Muscle of leg (tissue), 11 donors: ENCODE measurements around the gene CCDC63. TPM values are rescaled to one million over a fixed set of nuclear protein-coding genes. Genes with fewer than 3 reads are reported as not detected.

ENCODE experiments used
- DNase-seq: peaks from one replicate; pipeline ENCODE4 v3.0.0; 2013
- H3K27ac ChIP-seq: one replicate; pipeline ENCODE4 v1.5.1; 2013; ENCODE audit warnings: mild to moderate bottlenecking, low read length, control low read depth
- H3K27me3 ChIP-seq: one replicate; pipeline ENCODE4 v1.6.1; 2013; ENCODE audit warnings: low read length; ENCODE audit not compliant: control insufficient read depth, insufficient read depth
- H3K36me3 ChIP-seq: one replicate; pipeline ENCODE4 v1.6.1; 2013; ENCODE audit warnings: low read length; ENCODE audit not compliant: control insufficient read depth, insufficient read depth
- H3K4me1 ChIP-seq: one replicate; pipeline ENCODE4 v1.6.1; 2013; ENCODE audit warnings: low read length; ENCODE audit not compliant: control insufficient read depth, insufficient read depth
- H3K4me3 ChIP-seq: one replicate; pipeline ENCODE4 v1.5.1; 2013; ENCODE audit warnings: low read length, control low read depth
- H3K9me3 ChIP-seq: replicated peaks from 2 replicates; pipeline ENCODE4 v1.6.1; 2013; ENCODE audit warnings: low read depth, low read length; ENCODE audit not compliant: control insufficient read depth
- WGBS: methylation state at CpG from one replicate; pipeline ENCODE4 v1.1.5; 2013; ENCODE audit warnings: missing lambda C conversion rate; ENCODE audit not compliant: insufficient coverage; 5-methylcytosine and 5-hydroxymethylcytosine counted together
- polyA plus RNA-seq, 8 donors: library from polyadenylated mRNA; unstranded; fragments of 120-200 nt; gene quantifications; one replicate each; pipeline versions ENCODE4 v1.2.1 to v1.2.3, GENCODE V29; 2013; ENCODE audit warnings: inconsistent platforms in 1 of 8, low replicate concordance in 1 of 8; ENCODE audit not compliant: insufficient read length in 8 of 8, insufficient read depth in 1 of 8
- total RNA-seq: library from RNA; stranded (reverse); fragments of 120-200 nt; gene quantifications from one replicate; pipeline ENCODE4 v1.2.4, GENCODE V29; 2013

Gene CCDC63
- total and polyA plus RNA-seq, 9 donors: 0.09 to 0.12 (median 0.11) TPM; not detected in 6

DNA sequence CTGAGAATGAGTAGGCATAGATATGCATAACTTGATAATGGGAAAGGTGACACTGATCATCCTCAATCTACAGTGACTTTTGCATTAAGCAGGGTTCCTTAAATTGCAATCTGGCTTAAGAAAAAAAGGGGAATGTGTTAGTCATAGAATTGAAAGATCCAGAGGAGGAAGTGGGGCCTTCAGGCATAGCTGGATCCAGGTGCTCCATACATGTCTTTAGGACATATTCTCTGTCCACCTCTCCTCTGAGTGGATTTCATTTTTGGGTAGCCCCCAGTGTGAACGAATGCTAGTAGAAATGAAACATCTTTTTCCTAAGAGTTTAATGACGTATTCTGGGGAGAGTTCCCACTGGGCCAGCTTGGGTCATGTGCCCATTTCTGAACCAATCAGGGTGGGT, 27.6 kb downstream of the CCDC63 start:
- Histone ChIP-seq H3K9me3 (no peaks in the 10 kb centered on the region), H3K27me3 (no peaks in the 10 kb centered on the region), H3K4me1 (peaks cover 4% of the 10 kb centered on the region), H3K27ac (no peak overlapping the region), H3K36me3 (no peaks in the 10 kb centered on the region), H3K4me3 (no peak overlapping the region)
- no CpG with 5 or more reads among the region's 2 CpGs for WGBS
- no peak for DNase-seq

DNA sequence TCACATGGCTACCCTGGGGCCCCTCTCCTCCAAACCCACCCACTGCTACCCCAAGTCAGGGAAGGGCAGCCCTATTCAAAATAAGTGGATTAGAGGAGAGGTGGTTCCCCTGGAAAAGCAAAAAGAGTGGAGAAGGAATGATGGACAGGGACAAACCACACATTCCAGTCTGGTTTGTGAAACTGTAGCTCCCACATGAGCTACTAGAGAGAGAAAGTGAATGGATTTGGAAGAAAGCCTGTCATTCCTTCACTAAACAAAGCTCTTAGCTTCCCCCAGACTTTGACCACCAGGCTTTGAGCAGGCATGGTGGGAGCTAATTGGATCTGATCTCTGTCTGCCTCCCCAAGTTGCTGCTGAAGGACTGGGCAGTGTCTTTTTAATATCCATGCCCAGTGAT, 28.0 kb downstream of the CCDC63 start:
- DNase-seq: no peak
- Histone ChIP-seq H3K4me3 (no peak overlapping the region), H3K27me3 (no peaks in the 10 kb centered on the region)

DNA sequence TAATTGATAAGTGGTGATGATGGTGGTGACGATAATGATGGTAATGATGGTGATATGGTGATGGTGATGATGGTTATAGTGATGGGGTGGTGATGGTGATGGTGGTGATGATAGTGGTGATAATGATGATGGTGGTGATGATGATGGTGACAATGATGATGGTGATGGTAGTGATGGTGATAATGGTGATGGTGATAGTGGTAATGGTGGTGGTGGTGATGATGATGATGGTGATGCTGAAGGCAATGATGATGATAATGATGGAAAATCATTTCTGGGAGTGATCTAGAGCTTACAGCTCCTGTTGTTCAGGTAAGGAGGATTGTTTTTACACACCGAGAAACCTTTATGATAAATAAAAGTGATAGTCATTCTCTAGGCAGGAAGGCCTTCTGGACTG, 33.9 kb downstream of the CCDC63 start:
- Histone ChIP-seq H3K27me3 (no peaks in the 10 kb centered on the region), H3K4me3 (no peak overlapping the region), H3K4me1 (no peaks in the 10 kb centered on the region), H3K27ac (no peak overlapping the region), H3K36me3 (no peaks in the 10 kb centered on the region), H3K9me3 (no peaks in the 10 kb centered on the region)
- WGBS: no CpG with 5 or more reads among the region's 2 CpGs
- no peak for DNase-seq

More for the DNA sequence above, 28.0 kb downstream of the CCDC63 start:
- Histone ChIP-seq H3K36me3 (no peaks in the 10 kb centered on the region), H3K9me3 (no peaks in the 10 kb centered on the region), H3K27ac (no peak overlapping the region), H3K4me1 (peaks cover 4% of the 10 kb centered on the region)

DNA sequence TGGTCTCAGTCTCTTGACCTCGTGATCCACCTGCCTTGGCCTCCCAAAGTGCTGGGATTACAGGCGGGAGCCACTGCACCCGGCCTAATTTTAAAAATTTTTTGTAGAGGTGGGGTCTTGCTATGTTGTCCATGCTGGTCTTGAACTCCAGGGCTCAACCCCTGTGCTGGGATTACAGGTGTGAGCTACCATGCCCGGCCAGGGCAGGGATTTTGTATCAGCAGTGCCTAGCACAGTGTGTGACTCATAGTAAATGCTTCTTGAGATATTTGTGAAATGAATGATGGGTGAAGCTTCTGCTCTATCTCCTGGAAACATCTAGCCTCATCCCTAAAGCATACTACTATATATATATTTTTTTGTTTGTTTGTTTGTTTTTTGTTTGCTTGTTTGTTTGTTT, 36.5 kb downstream of the CCDC63 start:
- WGBS: 82% methylated on average over 2 of the region's 4 CpGs

DNA sequence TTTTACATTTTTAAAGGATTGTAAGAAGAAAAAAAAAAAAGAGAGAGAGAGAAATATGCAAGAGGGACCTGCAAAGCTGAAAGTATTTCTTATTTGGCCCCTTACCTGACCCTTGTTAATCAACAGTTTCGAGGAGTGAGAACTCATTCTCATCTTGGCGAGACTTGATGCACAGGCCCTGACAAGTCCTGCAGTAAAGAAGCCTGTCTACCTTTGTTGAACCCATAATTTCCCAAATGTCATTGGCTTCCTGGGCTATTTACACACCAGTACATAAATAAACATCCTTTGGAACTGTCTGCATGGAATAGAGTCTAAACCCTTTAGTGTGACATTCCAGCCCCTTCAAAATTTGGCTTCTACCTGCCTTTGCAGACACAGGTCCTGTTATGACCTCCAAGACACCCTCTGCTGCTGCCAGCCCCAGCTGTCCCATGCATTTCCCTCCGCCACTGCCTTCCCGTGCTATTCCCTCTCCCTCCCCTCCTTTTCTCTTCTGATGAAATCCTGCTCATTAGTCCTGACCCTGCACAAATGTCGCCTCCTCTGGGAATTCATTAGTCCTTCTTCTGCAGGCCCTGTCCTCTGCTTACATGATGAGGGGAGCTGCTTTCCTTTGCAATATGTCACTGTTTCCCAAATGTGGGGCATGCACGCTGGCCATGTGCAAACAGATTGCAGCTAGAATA, 38.5 kb downstream of the CCDC63 start:
- no peaks in the 10 kb centered on the region for H3K36me3 ChIP-seq
- DNase-seq: no peak
- H3K9me3 ChIP-seq: no peaks in the 10 kb centered on the region
- peaks cover 3% of the 10 kb centered on the region for H3K27me3 ChIP-seq
- no peak overlapping the region for H3K4me3 ChIP-seq
- H3K4me1 ChIP-seq: no peaks in the 10 kb centered on the region
- 44% methylated on average over 4 of the region's 6 CpGs for WGBS
- no peak overlapping the region for H3K27ac ChIP-seq

More for the DNA sequence above, 36.5 kb downstream of the CCDC63 start:
- no peak overlapping the region for H3K4me3 ChIP-seq
- H3K36me3 ChIP-seq: no peaks in the 10 kb centered on the region
- no peaks in the 10 kb centered on the region for H3K4me1 ChIP-seq
- no peak for DNase-seq
- H3K27me3 ChIP-seq: no peaks in the 10 kb centered on the region
- H3K27ac ChIP-seq: no peak overlapping the region
- H3K9me3 ChIP-seq: no peaks in the 10 kb centered on the region

DNA sequence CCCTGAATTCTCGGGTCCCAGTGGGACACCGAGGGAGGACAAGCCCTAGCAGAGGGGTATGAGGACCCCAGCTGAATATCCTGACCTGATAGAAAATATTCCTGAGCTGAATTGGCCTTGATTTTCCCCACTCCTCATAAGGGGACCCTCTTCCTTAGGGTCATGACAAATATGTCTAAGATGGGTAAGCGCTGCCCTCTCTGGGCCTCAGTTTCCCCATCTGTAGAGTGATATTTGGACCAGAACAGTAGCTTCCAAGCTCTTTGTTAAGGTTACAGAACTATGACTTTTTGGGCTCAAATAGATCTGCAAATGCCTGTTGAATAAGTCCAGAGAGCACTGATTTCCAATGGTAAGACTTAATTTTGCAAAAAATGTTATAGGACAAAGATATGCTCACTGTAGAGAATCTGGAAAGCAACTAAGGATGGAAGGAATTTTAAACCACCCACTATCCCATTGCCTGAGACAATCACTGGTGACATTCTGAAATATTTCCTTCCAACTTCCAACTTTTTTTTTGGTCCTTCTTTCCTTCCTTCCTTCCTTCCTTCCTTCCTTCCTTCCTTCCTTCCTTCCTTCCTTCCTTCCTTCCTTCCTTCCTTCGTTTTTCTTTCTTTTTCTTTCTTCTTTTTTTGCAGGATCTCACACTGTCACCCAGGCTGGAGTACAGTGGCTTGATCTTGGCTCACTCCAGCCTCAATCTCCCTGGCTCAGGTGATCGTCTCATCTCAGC, 41.6 kb downstream of the CCDC63 start:
- DNase-seq: no peak
- Histone ChIP-seq H3K27ac (no peak overlapping the region), H3K27me3 (peaks cover 4% of the 10 kb centered on the region), H3K36me3 (no peaks in the 10 kb centered on the region), H3K9me3 (no peaks in the 10 kb centered on the region), H3K4me1 (peaks cover 2% of the 10 kb centered on the region), H3K4me3 (no peak overlapping the region)
- no CpG with 5 or more reads among the region's 5 CpGs for WGBS

DNA sequence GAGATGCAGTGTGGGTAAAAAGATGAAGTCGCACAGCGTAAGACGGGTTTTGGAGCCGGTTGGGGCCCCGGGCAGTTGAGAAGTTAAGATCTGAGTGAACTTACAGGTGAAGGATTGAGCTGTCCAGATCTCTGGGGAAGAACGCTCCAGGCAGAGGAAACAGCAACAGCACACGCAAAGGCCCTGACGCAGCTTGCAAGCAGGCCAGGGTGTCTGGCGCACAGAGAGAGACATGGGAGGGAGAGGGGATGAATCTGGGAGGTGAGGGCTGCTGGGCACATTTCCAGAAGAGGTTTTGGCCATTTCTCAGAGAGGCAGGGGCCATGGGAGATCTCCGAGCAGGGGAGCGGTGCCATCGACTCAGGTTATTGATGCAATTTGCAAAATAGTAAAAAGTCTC, 42.6 kb downstream of the CCDC63 start:
- Histone ChIP-seq H3K4me1 (peaks cover 4% of the 10 kb centered on the region), H3K36me3 (no peaks in the 10 kb centered on the region), H3K9me3 (peaks cover 3% of the 10 kb centered on the region), H3K4me3 (no peak overlapping the region), H3K27ac (no peak overlapping the region), H3K27me3 (peaks cover 4% of the 10 kb centered on the region)
- DNase-seq: no peak
- WGBS: 73% methylated on average over 11 of the region's 12 CpGs

DNA sequence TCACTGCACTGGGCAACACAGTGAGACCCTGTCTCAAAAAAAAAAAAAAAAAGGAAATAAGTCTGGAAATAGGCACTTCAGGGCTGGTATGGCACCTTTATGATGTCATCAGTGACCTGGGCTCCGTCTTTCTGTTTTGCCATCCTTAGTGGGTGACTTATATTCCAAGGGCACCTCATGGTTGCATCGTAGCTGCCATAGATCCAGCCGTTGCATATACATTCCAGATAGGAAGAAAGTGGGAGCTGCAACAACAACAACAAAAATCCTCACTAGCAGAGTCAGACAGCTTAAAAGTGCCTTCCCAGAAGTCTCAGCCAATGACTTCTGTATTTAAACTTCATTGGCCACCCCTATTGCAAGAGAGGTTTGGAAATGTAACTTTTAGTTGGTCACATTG, 47.2 kb downstream of the CCDC63 start:
- H3K27me3 ChIP-seq: peaks cover 4% of the 10 kb centered on the region
- no peak for DNase-seq
- no peaks in the 10 kb centered on the region for H3K36me3 ChIP-seq
- peaks cover 3% of the 10 kb centered on the region for H3K9me3 ChIP-seq
- peaks cover 7% of the 10 kb centered on the region for H3K4me1 ChIP-seq
- no peak overlapping the region for H3K27ac ChIP-seq
- WGBS: 91% methylated on average over 3 of the region's 3 CpGs
- H3K4me3 ChIP-seq: no peak overlapping the region

DNA sequence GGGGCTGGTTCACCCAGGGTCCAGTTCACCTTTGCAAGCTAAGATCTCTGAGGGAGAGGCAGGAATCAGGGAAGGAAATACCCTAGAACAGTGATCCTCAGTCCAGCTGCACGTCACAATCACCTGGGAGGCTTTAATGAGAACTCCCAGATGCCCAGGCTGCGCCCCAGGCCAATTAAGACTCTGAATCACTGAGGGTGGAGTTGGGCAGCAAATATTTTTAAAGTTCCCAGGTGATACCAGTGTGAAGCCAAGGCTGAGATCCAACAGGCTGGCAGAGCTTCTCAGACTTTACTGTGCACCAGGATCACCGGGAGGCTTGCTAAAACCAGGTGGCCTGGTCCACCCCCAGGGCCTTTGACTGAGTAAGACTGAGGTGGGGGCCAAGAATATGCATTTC, 49.8 kb downstream of the CCDC63 start:
- WGBS: 57% methylated on average over 2 of the region's 3 CpGs
- no peaks in the 10 kb centered on the region for H3K36me3 ChIP-seq

DNA sequence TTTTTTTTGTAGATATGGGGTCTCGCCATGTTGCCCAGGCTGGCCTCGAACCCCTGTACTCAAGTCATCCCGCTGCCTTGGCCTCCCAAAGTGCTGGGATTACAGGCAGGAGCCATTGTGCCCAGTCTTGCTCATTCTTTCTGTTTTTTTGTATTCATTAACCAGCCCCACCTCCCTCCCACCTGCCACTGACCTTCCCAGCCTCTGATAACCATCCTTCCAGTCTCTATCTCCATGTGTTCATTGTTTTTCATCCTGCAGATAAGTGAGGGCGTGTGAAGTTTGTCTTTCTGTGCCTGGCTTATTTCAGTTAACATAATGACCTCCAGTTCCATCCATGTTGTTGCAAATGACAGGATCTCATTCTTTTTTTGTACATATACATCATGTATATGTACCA, 54.6 kb downstream of the CCDC63 start:
- peaks cover 6% of the 10 kb centered on the region for H3K27me3 ChIP-seq
- no peaks in the 10 kb centered on the region for H3K4me1 ChIP-seq
- H3K27ac ChIP-seq: no peak overlapping the region
- H3K36me3 ChIP-seq: no peaks in the 10 kb centered on the region
- no peaks in the 10 kb centered on the region for H3K9me3 ChIP-seq
- no peak overlapping the region for H3K4me3 ChIP-seq
- DNase-seq: no peak
- no CpG with 5 or more reads among the region's 4 CpGs for WGBS

More for the DNA sequence above, 49.8 kb downstream of the CCDC63 start:
- no peak overlapping the region for H3K4me3 ChIP-seq
- peaks cover 3% of the 10 kb centered on the region for H3K9me3 ChIP-seq
- no peak overlapping the region for H3K27ac ChIP-seq
- H3K27me3 ChIP-seq: peaks cover 2% of the 10 kb centered on the region
- peaks cover 7% of the 10 kb centered on the region for H3K4me1 ChIP-seq
- DNase-seq: no peak
